CD4-positive, alpha-beta T cell treated with Interleukin-1 beta for 1 hour (primary cell): ENCODE measurements around the gene IPCEF1.

Experiments
- DNase-seq, 2 donors: peaks; one replicate each; pipeline ENCODE4 v3.0.0-alpha.2; 2020 to 2022

The IPCEF1 gene, protein sequence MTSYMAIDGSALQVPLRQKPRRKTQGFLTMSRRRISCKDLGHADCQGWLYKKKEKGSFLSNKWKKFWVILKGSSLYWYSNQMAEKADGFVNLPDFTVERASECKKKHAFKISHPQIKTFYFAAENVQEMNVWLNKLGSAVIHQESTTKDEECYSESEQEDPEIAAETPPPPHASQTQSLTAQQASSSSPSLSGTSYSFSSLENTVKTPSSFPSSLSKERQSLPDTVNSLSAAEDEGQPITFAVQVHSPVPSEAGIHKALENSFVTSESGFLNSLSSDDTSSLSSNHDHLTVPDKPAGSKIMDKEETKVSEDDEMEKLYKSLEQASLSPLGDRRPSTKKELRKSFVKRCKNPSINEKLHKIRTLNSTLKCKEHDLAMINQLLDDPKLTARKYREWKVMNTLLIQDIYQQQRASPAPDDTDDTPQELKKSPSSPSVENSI

DNA sequence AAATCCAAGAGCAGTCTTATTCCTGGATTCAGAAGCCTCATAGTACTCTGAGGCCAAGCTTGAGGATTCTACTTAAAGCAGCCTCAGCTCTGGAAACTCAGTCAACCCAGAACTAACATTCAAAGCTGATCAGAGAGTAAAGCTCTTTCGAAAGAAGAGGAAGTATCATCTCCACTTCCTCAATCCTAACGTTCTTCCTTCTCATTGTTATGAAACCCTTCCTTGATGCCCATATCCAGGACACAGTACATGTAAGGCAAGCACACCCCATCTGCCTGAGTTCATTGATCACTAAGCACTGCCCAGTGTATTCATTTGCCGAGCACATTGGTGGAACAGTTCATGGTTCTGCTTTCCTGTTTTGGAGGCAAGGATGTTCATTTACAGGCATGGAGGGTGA lies at the start of gene IPCEF1:
IPCEF1 (minus strand) TSS at position 114 of the 400 bp plus-strand sequence. CDS start 90,856 bp downstream, outside the sequence.
- DNase-seq = no peak

DNA sequence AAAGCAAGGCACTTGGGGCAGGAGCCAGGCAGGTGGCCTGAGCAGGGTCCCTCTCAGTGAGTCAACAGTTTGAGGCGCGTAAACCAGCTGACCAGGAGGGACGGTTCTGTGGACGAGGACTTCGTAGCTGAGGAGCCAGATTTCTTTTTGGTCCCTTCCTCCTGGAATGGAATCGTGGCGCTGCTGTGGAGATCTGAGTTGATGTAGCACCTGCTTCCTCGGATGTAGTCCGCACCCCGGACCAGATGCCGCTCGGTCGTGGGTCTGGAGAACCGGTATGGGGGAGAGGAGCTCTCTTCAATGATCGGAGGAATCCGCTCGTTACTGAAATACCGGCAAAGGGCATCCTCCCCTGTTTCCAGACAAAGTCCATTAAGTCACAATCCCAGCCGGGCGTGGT lies 49.7 kb upstream of the IPCEF1 start:
- DNase-seq = no peak

DNA sequence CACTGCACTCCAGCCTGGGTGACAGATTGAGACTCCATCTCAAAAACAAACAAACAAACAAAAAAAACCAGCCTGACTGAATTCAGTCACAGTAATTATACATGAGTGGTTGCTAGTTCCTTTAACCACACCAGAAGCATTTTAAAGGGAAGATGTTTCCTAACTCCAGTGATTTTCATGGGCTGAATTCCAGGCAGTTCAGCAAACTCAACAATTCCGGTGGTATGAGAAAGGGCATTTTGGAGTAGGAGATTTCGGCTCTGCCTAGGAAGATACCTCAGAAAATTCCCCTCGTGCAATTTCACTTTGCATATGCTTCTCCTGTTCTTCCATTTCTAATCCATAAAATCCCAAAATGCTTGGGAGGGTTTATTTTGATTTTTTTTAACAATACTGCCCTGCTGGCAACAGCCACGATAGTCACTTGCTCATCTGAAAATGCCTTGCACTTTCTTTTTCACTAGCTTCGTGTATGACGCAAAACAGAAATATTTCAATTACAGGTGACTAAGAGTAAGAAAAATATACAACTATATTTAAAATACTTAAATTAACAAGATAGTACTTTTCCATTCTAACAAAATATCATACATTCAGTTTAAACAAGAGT lies 48.3 kb upstream of the IPCEF1 start:
- DNase-seq = no peak

DNA sequence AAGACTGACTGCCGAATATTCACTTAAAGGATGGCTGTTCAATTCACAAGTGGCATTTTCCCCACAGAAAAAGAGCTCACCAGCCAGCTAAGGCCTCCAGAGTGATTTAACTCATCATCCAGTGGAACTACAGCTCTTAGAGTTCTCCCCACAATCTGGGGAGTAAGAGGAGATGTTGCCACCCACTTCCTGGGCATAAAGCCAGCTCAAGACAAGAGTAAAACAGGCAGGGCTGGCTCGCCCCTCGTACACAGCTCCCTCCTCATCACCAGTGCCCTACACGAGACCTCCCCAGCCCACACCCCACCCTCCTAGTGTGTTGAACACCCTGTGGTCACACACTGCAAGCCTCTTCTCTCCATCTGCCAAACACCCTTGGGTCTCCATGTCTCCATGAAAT lies 47.2 kb upstream of the IPCEF1 start:
- no peak for DNase-seq

DNA sequence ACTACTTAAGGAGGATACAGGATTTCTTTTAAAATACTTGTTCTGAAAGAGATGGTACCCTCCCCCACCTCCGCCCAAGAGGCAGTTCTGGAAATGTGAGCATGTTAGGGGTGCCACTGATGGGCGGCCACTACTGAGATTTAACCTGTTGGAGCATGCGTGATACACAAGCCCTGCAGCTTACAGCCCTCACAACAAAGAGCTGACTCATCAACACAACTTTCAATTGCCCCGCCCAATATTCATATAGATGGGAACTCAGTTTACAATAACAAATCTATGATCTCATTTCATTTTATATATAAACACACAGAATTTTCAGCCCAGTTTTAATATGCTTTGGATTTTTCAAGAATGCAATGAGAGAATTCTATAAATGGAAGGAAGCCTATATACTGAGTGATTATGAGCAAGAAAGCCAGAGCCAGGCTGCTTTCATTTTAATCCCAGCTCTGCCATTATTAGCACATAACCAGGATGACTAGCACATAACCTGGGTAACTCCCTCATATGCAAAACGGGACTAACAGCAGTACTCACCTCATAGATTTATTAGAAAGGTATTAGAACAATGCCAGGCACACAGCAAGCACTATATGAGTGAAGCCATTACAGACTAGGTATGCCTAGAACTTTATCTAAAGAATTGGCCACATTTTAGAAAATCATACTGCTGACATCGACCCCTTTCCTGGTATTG lies 45.6 kb upstream of the IPCEF1 start:
- DNase-seq = no peak

DNA sequence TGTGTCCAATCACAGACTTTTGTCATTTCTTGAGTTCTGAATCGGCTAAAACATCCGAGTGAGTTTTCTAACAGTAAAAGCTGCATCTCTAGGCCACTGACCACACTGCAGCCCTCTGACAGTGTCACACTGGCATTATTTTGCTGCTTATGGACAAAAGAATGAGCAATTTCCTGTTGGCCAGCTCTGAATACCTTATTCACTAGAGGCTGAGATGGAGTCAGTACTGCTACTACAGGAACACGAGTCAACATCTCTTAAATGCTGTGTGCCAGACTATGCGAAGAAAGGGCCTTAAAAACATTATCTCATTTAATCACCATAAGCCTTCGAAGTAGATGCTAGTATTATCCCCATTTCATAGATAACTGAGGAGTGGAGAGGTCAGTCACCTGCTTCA lies 42.5 kb upstream of the IPCEF1 start:
- DNase-seq = no peak

DNA sequence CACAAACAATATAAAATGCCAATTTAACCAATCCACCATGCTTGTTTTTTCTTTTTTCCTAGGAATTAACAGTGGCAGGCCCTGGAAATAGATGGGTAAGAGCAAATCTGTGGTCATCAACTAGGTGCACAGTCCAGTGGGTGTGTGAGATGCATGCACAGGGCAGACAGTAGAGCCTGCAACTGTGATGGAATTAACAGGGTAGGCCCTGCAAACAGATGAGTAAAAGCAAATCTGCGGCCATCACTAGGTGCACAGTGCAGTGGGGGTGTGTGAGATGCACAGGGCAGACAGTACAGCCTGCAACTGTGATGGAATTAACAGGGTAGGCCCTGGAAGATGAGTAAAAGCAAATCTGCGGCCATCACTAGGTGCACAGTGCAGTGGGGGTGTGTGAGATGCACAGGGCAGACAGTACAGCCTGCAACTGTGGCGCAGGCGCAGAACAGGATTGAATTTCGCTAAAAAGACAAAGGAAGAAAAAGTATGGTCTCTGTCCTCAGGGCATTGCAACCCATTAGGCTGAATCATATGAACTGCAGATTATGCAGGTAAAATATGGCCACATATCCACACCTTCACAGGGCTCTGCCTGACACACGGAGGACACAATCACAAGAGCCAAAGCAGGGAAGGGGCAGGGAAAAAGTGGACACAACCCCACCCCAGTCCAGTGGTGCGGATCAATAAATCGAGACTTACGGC lies 41.0 kb upstream of the IPCEF1 start:
- no peak for DNase-seq

DNA sequence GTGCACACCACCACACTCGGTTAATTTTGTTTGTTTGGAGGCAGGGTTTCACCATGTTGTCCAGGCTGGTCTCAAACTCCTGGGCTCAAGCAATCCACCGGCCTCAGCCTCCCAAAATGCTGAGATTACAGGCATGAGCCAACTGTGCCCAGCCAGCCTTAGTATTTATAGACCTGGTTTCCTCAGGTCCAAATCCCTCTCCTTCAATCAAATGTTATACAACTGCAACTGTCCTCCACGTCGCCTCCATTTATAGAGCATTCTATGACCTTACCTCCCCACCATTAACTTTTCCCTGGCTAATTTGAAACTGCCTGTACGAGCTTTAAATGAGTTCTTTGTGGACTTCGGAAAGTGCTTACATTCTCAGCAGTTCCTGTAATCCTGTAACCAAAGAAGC lies 39.3 kb upstream of the IPCEF1 start:
- DNase-seq = no peak

DNA sequence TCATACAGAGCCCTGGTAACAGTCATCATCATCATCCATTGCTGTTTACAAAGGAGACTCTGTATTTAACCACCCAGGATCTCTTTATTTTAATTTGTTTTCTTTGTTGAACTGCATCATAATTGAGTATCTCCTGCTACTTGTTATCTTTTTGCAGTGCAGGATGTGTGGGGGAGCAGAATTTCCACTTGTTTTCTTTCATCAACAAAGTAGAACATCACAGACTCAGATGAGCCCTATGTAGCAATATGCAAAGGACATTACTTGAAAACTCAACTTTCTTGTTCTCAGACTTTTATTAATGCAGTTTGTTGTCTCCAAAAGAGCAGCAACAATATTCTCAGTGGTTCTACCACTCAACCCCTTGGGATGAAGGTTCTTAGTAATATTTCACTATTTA lies 38.7 kb upstream of the IPCEF1 start:
- no peak for DNase-seq

DNA sequence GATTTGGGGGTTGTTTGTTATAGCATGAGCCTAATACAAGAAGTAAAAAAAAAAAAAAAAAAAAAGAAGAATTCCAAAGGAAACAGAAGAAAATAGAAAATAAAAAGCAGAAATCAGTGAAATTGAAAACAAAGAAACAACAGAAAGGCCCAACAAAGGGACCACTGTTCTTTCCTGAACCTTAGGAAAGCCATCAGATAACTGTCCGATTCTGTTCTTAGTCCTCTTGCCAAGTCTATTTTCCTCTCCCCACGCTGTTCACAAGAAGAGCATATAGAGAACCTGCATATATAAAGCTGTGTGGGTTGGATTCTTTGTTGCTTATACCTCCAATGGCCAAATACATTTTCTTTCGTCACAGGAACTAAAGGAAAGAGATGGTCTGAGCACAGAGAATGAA lies 38.0 kb upstream of the IPCEF1 start:
- DNase-seq = no peak

DNA sequence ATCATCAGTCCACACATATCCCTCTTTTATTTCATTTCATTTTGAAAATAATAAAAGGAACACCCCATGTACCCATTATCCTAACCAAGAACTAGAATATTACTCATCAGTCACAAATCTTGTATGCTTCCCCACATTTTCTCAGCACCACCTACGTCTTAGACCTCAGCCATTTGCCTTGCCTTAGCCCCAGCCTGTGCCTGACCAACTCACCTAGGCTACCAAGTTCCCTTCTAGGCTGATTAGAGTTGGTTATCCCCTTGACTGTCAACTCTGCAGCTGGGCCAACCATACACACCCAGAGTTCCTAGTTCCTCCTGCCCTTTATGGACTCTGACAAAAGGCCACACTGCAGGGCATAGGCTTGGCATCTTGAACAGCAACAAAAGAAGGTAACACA lies 33.4 kb upstream of the IPCEF1 start:
- no peak for DNase-seq

DNA sequence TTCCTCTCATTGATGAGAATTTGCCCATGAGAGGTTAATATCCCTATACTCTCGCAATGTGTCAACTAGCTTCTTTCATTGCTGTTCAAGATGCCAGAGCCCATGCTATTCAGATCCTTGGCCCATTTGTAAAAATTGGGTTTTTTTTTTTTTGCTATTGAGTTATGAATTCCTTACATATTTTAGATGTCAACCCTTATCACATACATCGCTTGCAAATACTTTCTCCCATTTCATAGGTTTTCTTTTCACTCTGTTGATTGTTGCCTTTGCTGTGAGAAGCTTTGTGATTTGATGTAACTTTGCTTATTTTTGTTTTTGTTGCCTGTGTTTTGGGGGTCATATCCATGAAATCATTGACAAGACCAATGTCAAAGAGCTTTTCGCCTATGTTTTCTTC lies 32.2 kb upstream of the IPCEF1 start:
- no peak for DNase-seq

DNA sequence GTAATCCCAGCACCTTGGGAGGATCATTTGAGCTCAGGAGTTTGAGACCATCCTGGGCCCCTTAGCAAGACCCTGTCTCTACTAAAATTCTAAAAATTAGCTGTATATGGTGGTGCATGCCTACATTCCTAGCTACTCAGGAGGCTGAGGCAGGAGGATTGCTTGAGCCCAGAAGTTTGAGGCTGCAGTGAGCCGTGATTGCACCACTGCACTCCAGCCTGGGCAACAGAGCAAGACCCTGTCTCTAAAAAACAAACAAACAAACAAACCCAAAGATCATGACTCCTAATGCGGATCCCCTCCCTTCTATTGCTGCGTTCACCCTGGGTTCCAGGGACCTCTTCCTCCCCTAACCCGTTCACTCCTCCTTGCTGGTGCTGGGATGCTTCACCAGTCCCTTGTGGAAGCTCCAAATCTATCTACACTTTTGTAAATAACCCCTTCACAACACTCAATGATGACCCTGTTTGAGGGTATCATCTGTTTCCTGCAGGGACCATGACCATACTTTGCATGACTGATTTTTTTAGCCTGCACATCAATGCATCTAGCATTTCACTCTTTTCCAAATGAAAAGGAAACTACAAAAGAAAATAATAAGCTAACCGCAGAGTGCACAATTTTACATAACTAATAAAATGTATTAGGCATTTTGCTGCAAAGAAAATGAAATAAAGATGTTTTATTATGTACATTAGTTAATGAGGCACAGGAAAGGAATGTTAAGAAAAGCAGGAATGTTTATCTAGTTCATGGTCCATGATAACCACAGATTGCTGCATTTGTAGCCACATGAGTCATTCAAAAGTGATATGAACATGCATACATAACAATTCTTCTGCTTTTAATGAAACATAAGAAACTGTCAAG lies 30.5 kb upstream of the IPCEF1 start:
- no peak for DNase-seq

DNA sequence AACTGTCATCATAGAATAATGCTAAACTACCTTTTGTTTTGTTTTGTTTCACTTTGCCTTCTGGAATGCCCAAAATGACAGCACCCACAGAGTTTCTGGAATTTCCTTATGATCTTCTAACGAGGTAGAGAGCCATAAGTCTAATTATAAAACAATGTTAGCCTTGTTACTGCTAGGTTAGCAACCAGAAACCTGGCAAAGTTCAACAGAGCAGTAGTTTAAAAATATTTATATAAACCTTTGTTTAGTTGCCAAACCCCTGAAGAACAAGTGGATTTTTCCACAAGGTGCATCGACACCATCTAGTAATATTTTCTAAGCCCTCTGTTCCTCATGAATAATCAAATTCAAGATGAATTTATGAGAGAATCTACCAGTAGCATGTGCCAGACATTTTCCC lies 27.6 kb upstream of the IPCEF1 start:
- no peak for DNase-seq

DNA sequence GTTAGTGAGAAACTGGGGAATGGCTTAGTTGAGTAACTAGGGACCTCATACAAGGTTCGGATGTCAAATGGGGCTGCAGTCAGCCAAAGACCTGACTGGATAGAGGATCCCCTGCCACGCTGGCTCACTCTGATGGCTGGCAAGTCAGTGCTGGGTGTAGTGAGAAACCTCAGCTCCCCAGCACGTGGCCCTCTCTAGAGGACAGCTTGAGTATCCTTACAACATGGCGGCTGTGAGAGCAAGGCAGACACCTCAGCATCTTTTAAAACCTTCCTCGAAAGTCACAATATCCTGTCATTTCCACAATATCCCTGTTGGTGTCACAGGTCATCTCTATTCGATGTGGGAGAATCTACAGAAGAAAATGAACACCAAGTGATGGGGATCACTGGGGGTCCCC lies 26.7 kb upstream of the IPCEF1 start:
- no peak for DNase-seq

DNA sequence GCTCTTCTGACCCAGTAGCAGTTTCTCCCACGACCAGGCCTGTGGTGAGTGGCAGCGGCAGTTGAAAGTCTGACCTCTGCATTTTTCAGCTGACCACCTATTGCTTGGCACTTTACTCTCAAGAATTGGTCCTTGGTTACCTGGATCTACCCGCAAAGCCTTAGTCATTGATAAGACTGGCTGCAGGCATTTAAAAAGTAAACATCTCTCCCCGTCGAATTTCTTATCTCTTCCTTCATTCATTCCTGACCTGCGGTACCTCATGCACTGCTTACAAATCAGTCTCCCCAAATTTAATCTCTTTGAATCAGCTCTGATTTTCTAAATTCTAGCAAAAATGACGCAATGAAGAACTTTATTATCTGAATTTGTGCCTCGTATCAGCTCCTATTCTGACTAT lies 26.1 kb upstream of the IPCEF1 start:
- no peak for DNase-seq

DNA sequence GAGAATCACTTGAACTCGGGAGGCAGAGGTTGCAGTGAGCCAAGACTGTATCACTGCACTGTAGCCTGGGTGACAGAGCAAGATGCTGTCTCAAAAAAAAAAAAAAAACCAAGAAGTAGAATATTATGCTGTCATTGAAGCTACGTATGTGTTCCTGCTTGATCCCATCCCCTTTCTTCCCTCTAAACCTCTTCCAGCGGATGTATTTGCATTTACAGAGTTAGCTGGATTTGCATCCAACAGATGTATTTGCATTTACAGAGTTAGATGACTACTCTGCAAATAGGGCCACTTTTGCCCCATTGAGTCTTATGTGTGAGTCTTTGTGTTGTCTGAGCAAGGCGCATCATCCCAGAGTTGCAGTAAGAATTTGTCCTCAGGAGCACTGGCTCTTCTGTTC lies 24.9 kb upstream of the IPCEF1 start:
- DNase-seq = no peak

DNA sequence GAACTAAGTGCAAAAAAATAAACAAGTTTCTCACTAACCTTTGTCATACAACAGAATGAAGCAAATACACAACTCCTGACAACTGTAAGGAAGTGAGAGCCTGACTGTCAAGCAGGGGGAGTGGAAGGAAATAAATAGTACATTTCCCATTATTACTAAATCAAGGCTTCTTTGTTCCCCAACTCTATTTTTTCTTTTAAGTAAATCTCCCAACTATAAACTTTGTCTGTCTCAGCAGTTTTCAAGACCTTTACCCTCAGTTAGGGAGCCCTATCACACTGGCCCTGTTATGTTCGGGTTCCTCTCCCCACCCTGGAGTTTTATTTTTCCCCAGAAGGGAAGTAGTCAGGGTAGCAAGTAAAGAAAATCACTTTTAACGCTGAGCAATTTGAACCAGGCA lies 24.1 kb upstream of the IPCEF1 start:
- no peak for DNase-seq

DNA sequence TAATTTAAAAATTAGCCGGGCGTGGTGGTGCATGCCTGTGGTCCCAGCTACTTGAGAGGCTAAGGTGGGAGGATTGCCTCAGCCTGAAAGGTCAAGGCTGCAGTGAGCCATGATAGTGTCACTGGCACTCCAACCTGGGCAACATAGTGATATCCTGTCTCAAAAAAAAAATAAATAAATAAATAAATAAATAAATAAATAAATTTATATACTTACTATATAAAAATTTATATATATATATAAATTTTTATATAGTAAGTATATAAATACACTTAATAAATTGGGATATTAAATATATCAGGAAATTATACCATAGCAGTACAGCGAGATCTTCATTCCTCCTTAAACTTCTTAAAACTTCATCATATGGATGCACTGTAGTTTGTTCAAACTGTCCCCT lies 23.0 kb upstream of the IPCEF1 start:
- no peak for DNase-seq

DNA sequence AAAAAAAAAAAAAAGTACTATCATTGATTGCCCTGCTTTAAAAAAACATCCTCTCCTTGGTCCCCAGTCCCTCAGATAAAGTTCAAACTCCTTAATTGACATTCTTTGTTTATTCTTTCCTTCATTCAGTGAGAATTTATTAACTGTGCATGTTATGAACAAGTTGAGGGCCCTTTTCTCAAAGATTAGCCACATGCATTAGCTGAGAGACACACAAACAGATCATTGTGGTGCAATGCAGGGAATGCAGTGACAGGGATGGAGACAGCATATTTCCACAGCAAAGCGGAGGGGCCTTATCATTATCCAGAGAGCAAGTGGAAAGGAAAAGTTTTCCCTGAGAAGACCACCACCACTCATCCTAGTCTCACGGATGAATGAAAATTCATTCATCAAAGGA lies 21.9 kb upstream of the IPCEF1 start:
- DNase-seq = no peak

DNA sequence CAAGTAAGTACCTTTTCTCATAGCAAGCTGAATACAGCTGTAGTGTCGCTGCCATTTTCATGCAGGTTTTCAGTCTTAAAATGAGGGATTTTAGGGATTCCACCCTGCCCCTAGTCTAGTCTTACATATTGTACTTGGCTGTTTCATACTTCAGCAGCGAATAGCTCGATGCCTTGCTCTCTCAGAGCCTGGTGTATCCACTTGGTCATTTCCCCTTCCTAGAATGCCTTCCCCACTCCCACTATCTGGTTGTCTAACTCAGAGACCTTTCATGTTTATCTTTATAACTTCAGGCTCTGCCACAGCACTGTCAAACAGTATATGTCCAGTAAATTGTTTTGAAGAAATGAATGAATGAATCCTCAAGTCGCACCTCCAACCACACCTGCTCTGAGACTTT lies 21.1 kb upstream of the IPCEF1 start:
- no peak for DNase-seq

DNA sequence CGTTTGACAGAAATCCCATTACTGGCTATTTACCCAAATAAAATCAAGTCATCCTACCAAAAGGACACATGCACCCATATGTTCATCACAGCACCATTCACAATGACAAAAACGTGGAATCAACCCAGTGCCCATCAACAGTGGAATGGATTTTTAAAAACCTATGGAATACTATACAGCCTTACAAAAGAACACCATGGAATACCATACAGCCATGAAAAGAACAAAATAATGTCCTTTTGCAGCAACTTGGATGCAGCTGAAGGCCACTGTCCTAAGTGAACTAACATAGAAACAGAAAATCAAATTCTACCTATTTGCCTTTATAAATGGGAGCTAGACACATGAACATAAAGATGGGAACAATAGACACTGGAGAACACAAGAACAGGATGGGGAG lies 17.4 kb upstream of the IPCEF1 start:
- DNase-seq = no peak

DNA sequence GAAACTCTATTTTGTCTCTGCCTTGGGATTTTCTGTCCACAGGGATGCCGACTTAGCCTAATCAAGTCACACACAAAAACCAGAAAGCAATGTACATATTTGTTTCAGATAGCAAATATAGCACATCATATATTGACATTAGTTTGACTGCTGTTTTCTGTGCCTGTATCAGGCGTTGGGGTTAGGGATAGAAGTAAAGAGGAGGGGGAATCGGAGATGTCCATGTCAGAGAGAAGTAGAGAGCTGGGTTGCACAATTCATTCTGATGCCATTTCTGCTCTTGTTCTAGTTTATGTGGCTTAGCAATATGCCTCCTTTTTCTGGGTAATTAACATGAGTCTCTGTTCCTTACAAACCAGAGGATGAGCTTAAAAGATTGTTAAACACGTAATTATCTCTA lies 14.7 kb upstream of the IPCEF1 start:
- no peak for DNase-seq
